ENCODE data around the gene RAB24. TPM values are rescaled to one million over a fixed set of nuclear protein-coding genes. Genes with fewer than 3 reads are reported as not detected.

Gene RAB24
- polyA plus RNA-seq, 2 of the 4 experiments (the other 2 are of a cell fraction): 31.2 to 33.7 TPM

DNA sequence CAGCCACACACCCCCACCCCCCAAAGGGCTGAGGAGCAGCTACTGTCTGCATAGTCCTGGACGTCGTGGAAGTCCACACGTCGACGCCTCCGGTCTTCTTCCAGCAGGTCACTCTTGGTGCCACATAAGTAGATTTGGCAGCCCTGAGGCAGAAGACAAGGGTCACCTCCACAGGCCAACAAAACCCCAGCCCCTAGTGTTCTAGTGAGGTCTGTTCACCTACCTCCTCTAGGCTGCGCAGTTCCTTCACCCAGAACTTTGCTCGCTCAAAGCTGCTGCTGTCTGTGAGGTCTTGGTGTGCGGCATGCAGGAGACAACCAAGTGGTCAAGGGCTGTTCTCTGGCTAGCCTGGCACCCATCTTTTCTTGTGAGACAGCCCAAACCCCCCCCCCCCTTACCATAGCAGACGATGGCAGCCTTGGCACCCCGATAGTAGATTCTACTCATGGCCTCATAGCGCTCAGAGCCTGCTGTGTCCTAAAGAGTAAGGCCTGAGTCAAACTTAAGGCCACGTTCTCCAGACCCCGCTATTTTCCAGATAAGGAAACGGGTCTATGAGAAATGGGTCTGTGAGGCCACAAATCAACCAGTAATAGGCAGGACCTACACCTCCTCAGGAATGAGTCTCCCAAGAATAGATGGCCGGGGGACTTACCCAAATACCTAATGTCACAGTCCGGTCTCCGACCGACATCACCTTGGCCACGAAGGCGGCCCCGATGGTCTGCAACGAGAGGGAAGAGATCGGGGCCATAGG, 987 bp downstream of the RAB24 start:
- WGBS (ENCODE audit: missing lambda C conversion rate): 79% methylated on average over 22 of the region's 24 CpGs
- ATAC-seq: peak; percentile 3 to 35; a peak in 3 of 6 replicates

GRCh38 chr5:177301503-177302165, 1.9 kb downstream of the RAB24 start:
- 74% methylated on average over 7 of the region's 7 CpGs for WGBS (ENCODE audit: missing lambda C conversion rate)
- TF ChIP-seq, protein P1, sequence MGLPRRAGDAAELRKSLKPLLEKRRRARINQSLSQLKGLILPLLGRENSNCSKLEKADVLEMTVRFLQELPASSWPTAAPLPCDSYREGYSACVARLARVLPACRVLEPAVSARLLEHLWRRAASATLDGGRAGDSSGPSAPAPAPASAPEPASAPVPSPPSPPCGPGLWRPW (IDR thresholded peaks at IDR 0.05): no peak
- TF ChIP-seq EP300 (IDR thresholded peaks at IDR 0.05): no peak
- Histone ChIP-seq H3K4me1 (peaks cover 42% of the 10 kb centered on the region), H3K4me3 (no peak overlapping the region), H3K9me3 (no peaks in the 10 kb centered on the region), H3K4me2 (peak overlapping the region; percentile 89; the same call in 1 of the 3 replicates), H3K27ac (no peak overlapping the region)
- ATAC-seq: no peak; a peak in 1 of 6 replicates
- DNase-seq (ENCODE audit: low read depth in 1 of 2, low spot score in 1 of 2): no peak
- FAIRE-seq: no peak
- POLR2A ChIA-PET: interaction anchor here (0.6 kb wide), 2 partner anchors 17 to 155 kb away, joined by 3 to 4 read pairs; no protein-coding TSS in a partner anchor
- CTCF ChIA-PET: interaction anchor here (0.5 to 4.6 kb wide), 6 partner anchors 8 to 189 kb away, joined by 3 to 24 read pairs (median 4); no protein-coding TSS in a partner anchor

More for the DNA sequence above, 987 bp downstream of the RAB24 start:
- ChIA-PET POLR2A (interaction anchor here (0.6 kb wide), 1 partner anchor 155 kb away, joined by 4 read pairs; no protein-coding TSS in a partner anchor), CTCF (interaction anchor here (0.5 to 4.6 kb wide), 5 partner anchors 7 to 189 kb away, joined by 3 to 24 read pairs (median 4); no protein-coding TSS in a partner anchor)
- H3K4me1 ChIP-seq: peaks cover 42% of the 10 kb centered on the region
- FAIRE-seq (no peak), DNase-seq (ENCODE audit: low read depth in 1 of 2, low spot score in 1 of 2) (no peak)
- H3K27ac ChIP-seq: peak overlapping the region; percentile 95 to 96
- peak overlapping the region; percentile 89 for H3K4me2 ChIP-seq
- H3K4me3 ChIP-seq: peak overlapping the region; percentile 68
- TF ChIP-seq E2F6 (IDR thresholded peaks at IDR 0.05; ENCODE audit: borderline replicate concordance, low read depth): no peak
- no peak for TF ChIP-seq RCOR1 (IDR thresholded peaks at IDR 0.05; ENCODE audit: low read depth, low read length)
- TF ChIP-seq, protein P2, sequence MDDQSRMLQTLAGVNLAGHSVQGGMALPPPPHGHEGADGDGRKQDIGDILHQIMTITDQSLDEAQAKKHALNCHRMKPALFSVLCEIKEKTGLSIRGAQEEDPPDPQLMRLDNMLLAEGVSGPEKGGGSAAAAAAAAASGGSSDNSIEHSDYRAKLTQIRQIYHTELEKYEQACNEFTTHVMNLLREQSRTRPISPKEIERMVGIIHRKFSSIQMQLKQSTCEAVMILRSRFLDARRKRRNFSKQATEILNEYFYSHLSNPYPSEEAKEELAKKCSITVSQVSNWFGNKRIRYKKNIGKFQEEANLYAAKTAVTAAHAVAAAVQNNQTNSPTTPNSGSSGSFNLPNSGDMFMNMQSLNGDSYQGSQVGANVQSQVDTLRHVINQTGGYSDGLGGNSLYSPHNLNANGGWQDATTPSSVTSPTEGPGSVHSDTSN (IDR thresholded peaks at IDR 0.05): no peak
- no peak for TF ChIP-seq FOSB (CRISPR knock-in tag; IDR thresholded peaks at IDR 0.05)
- no peak for TF ChIP-seq POLR2A (IDR thresholded peaks at IDR 0.05; ENCODE audit: low read length)
- no peak for TF ChIP-seq ZFP36 (IDR thresholded peaks at IDR 0.05; ENCODE audit: borderline replicate concordance, partially characterized antibody)
- no peak for TF ChIP-seq RNF2 (IDR thresholded peaks at IDR 0.05; ENCODE audit: borderline replicate concordance, low read depth)
- TF ChIP-seq JUN (IDR thresholded peaks at IDR 0.05): no peak
- TF ChIP-seq, protein P3, sequence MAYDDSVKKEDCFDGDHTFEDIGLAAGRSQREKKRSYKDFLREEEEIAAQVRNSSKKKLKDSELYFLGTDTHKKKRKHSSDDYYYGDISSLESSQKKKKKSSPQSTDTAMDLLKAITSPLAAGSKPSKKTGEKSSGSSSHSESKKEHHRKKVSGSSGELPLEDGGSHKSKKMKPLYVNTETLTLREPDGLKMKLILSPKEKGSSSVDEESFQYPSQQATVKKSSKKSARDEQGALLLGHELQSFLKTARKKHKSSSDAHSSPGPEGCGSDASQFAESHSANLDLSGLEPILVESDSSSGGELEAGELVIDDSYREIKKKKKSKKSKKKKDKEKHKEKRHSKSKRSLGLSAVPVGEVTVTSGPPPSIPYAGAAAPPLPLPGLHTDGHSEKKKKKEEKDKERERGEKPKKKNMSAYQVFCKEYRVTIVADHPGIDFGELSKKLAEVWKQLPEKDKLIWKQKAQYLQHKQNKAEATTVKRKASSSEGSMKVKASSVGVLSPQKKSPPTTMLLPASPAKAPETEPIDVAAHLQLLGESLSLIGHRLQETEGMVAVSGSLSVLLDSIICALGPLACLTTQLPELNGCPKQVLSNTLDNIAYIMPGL (CRISPR knock-in tag; IDR thresholded peaks at IDR 0.05; ENCODE audit: borderline replicate concordance): no peak
- no peak for TF ChIP-seq HEYL (CRISPR knock-in tag; IDR thresholded peaks at IDR 0.05)
- no peak for TF ChIP-seq FOXS1 (CRISPR knock-in tag; IDR thresholded peaks at IDR 0.05)
- TF ChIP-seq EP300 (IDR thresholded peaks at IDR 0.05): no peak
- TF ChIP-seq RFX5 (IDR thresholded peaks at IDR 0.05): no peak
- TF ChIP-seq CHD4 (IDR thresholded peaks at IDR 0.05; ENCODE audit: borderline replicate concordance): no peak
- TF ChIP-seq NFE2L2 (conservative IDR thresholded peaks at IDR 0.05; ENCODE audit: low read length): no peak; the same call in 1 of the 2 replicates
- TF ChIP-seq, protein P4, sequence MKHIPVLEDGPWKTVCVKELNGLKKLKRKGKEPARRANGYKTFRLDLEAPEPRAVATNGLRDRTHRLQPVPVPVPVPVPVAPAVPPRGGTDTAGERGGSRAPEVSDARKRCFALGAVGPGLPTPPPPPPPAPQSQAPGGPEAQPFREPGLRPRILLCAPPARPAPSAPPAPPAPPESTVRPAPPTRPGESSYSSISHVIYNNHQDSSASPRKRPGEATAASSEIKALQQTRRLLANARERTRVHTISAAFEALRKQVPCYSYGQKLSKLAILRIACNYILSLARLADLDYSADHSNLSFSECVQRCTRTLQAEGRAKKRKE (CRISPR knock-in tag; IDR thresholded peaks at IDR 0.05; ENCODE audit: low read depth): no peak
- no peak for TF ChIP-seq ESRRA (IDR thresholded peaks at IDR 0.05; ENCODE audit: borderline replicate concordance, low read length)
- H3K9me3 ChIP-seq: no peaks in the 10 kb centered on the region
